A549 (cell line): Measurements from ENCODE around the gene PARP11. TPM values are rescaled to one million over a fixed set of nuclear protein-coding genes. Genes with fewer than 3 reads are reported as not detected.

Experiments
- ATAC-seq, 2 experiments: fragments of 200-7000 bp in 1 of 2; fragments of >200 bp in 1 of 2; cut with Nextera tagmentation in 1 of 2; cut with Tn5 transposase in 1 of 2; 3 replicates each; pipeline versions ENCODE4 v1.8.0 to v1.9.1; 2018 to 2020; ENCODE audit warnings: mild to moderate bottlenecking in 1 of 2, moderate library complexity in 1 of 2
- CTCF ChIA-PET: fragments of 300-600 bp; sonication (Branson Sonifier 250); formaldehyde crosslinking; extraction: SDS; loops from one replicate; lab custom pipeline; 2021; ENCODE audit warnings: antibody characterized with exemption, inconsistent platforms; lab: Yijun Ruan, JAX
- POLR2A ChIA-PET: fragments of 350-600 bp; formaldehyde crosslinking; extraction: SDS; loops from one replicate; lab custom pipeline; 2021; ENCODE audit warnings: antibody characterized with exemption, inconsistent platforms; lab: Yijun Ruan, JAX
- DNase-seq, 2 experiments: peaks; one replicate each; pipeline versions ENCODE4 v3.0.0 to v3.0.0-alpha.2; 2011 to 2016; ENCODE audit warnings: low read depth in 1 of 2, low spot score in 1 of 2
- FAIRE-seq: peaks from 2 replicates; lab custom pipeline; 2011; peaks lifted over from hg19 to GRCh38; lab: Jason Lieb, UNC
- H3K27ac ChIP-seq, 2 experiments: fragments of >200 bp; sonication (Bioruptor Twin); formaldehyde crosslinking; 3 replicates each; pipeline ENCODE4 v1.5.1; 2016 to 2017
- H3K4me1 ChIP-seq: fragments of >200 bp; sonication (Bioruptor Twin); formaldehyde crosslinking; 3 replicates; pipeline ENCODE4 v1.6.1; 2016
- H3K4me2 ChIP-seq: fragments of >200 bp; sonication (Bioruptor Twin); formaldehyde crosslinking; 3 replicates; pipeline ENCODE4 v1.6.1; 2016
- H3K4me3 ChIP-seq: fragments of >200 bp; sonication (Bioruptor Twin); formaldehyde crosslinking; 3 replicates; pipeline ENCODE4 v1.5.1; 2016
- H3K9me3 ChIP-seq: fragments of >200 bp; sonication (Bioruptor Twin); formaldehyde crosslinking; 3 replicates; pipeline ENCODE4 v1.6.1; 2016
- BHLHE40 ChIP-seq: IDR thresholded peaks from 2 replicates; pipeline ENCODE4 v1.6.1; 2012; ENCODE audit warnings: low read depth, low read length, inconsistent platforms
- CBX8 ChIP-seq: fragments of 200-600 bp; sonication (generic); IDR thresholded peaks from 2 replicates; pipeline ENCODE4 v1.6.1; 2016
- CTCF ChIP-seq: fragments of >200 bp; sonication (Bioruptor Twin); formaldehyde crosslinking; IDR thresholded peaks from 3 replicates; pipeline ENCODE4 v1.5.1; 2016
- EHF ChIP-seq: fragments of 250-450 bp; sonication (Bioruptor Pico); IDR thresholded peaks from 2 replicates; pipeline ENCODE4 v1.5.0; 2020; ENCODE audit warnings: mild to moderate bottlenecking
- EP300 ChIP-seq, 2 experiments: fragments of >200 bp; sonication (Bioruptor Twin); formaldehyde crosslinking; IDR thresholded peaks; 2 replicates in 1 of 2; 3 replicates in 1 of 2; pipeline ENCODE4 v1.6.1; 2016 to 2017
- ESRRA ChIP-seq: fragments of 150-350 bp; IDR thresholded peaks from 2 replicates; pipeline ENCODE4 v1.6.1; 2014; ENCODE audit warnings: mild to moderate bottlenecking, low read length, borderline replicate concordance
- FOSL2 ChIP-seq, 2 experiments: fragments of 450-650 bp in 1 of 2; fragments of >200 bp in 1 of 2; sonication (Bioruptor Twin) in 1 of 2; formaldehyde crosslinking; IDR thresholded peaks; 2 replicates each; pipeline versions ENCODE4 v1.5.0 to v1.6.1; 2016 to 2020; ENCODE audit warnings: mild to moderate bottlenecking in 1 of 2, moderate library complexity in 1 of 2
- FOXS1 ChIP-seq: fragments of 250-450 bp; sonication (Bioruptor Pico); IDR thresholded peaks from 2 replicates; pipeline ENCODE4 v1.5.0; 2020; ENCODE audit warnings: mild to moderate bottlenecking, moderate library complexity
- HDAC2 ChIP-seq: fragments of 200-600 bp; sonication (generic); IDR thresholded peaks from 2 replicates; pipeline ENCODE4 v1.6.1; 2016
- HEYL ChIP-seq: fragments of 250-450 bp; sonication (Bioruptor Pico); IDR thresholded peaks from 2 replicates; pipeline ENCODE4 v1.8.0; 2021; ENCODE audit warnings: mild to moderate bottlenecking, moderate library complexity
- JUN ChIP-seq, 2 experiments: fragments of >200 bp; sonication (Bioruptor Twin); formaldehyde crosslinking; IDR thresholded peaks; 2 replicates in 1 of 2; 3 replicates in 1 of 2; pipeline ENCODE4 v1.6.1; 2016 to 2017
- KDM1A ChIP-seq: fragments of 200-600 bp; sonication (generic); IDR thresholded peaks from 2 replicates; pipeline ENCODE4 v1.6.1; 2016; ENCODE audit warnings: low read depth, mild to moderate bottlenecking
- MAZ ChIP-seq: fragments of 150-350 bp; IDR thresholded peaks from 2 replicates; pipeline ENCODE4 v1.6.1; 2014; ENCODE audit warnings: antibody characterized with exemption, low read depth, low read length, borderline replicate concordance
- NFE2L2 ChIP-seq: fragments of 150-350 bp; conservative IDR thresholded peaks from 2 replicates; pipeline ENCODE4 v1.6.1; 2014; ENCODE audit warnings: low read length
- PHF8 ChIP-seq: fragments of 200-600 bp; sonication (generic); IDR thresholded peaks from 2 replicates; pipeline ENCODE4 v1.6.1; 2016; ENCODE audit warnings: low read depth, mild to moderate bottlenecking, antibody characterized with exemption, moderate library complexity, borderline replicate concordance
- POLR2A ChIP-seq: IDR thresholded peaks from 2 replicates; pipeline ENCODE4 v1.6.1; 2012; ENCODE audit warnings: mild to moderate bottlenecking, low read length
- RAD21 ChIP-seq, 2 experiments: fragments of >200 bp in 1 of 2; sonication (Bioruptor Twin) in 1 of 2; formaldehyde crosslinking in 1 of 2; IDR thresholded peaks in 1 of 2; conservative IDR thresholded peaks in 1 of 2; 2 replicates in 1 of 2; 3 replicates in 1 of 2; pipeline ENCODE4 v1.6.1; 2012 to 2018; ENCODE audit warnings: inconsistent platforms in 1 of 2
- SMC3 ChIP-seq: fragments of >200 bp; sonication (Bioruptor Twin); formaldehyde crosslinking; IDR thresholded peaks from 3 replicates; pipeline ENCODE4 v1.6.1; 2018; ENCODE audit warnings: inconsistent platforms
- ZFP36 ChIP-seq: fragments of 450-650 bp; IDR thresholded peaks from 2 replicates; pipeline ENCODE4 v1.6.1; 2014; ENCODE audit warnings: borderline replicate concordance; ENCODE audit not compliant: partially characterized antibody
- ZSCAN20 ChIP-seq: fragments of 250-450 bp; sonication (Bioruptor Pico); IDR thresholded peaks from 2 replicates; pipeline ENCODE4 v1.8.0; 2022; ENCODE audit warnings: mild to moderate bottlenecking, moderate library complexity
- WGBS: methylation state at CpG from one replicate; pipeline ENCODE4 v1.1.6; 2017; ENCODE audit errors: missing lambda C conversion rate; 5-methylcytosine and 5-hydroxymethylcytosine counted together
- polyA plus RNA-seq, 4 experiments: library from polyadenylated mRNA; depleted of rRNA in 3 of 4; stranded (reverse); fragments of >200 nt; fragmentation: RNase III in 1 of 4; extraction: RNeasy Plus Mini Kit Qiagen cat#74134 plus additional on column Dnase treatment in 1 of 4; gene quantifications; 2 replicates in 3 of 4; 3 replicates in 1 of 4; pipeline ENCODE4 v1.2.3, GENCODE V29; 2011 to 2017
- TF ChIP-seq, protein P1 (sequence below): IDR thresholded peaks from 2 replicates; pipeline ENCODE4 v1.6.1; 2012
- TF ChIP-seq, protein P2 (sequence below): fragments of >200 bp; sonication (Bioruptor Twin); formaldehyde crosslinking; IDR thresholded peaks from 3 replicates; pipeline ENCODE4 v1.6.1; 2016

Gene PARP11
- polyA plus RNA-seq, 2 of the 4 experiments (the other 2 are of a cell fraction): 2.1 to 6.7 TPM

GRCh38 chr12:3891201-3891600, 18.0 kb upstream of the PARP11 start:
- DNase-seq (no peak), FAIRE-seq (no peak), ATAC-seq (no peak)
- Histone ChIP-seq H3K9me3 (no peaks in the 10 kb centered on the region), H3K4me3 (no peak overlapping the region), H3K27ac (no peak overlapping the region), H3K4me1 (no peaks in the 10 kb centered on the region)
- 23% methylated on average over 10 of the region's 10 CpGs for WGBS
- CTCF ChIA-PET: interaction anchor here (0.9 to 11.6 kb wide), 3 partner anchors 18 to 591 kb away, joined by 3 to 235 read pairs (median 3); no protein-coding TSS in a partner anchor
- TF ChIP-seq HDAC2 (no peak), EP300 (IDR thresholded peaks at IDR 0.05) (no peak), MAZ (no peak), JUN (IDR thresholded peaks at IDR 0.05) (no peak), ZFP36 (no peak), FOSL2 (IDR thresholded peaks at IDR 0.05) (no peak), FOSL2 (CRISPR knock-in tag; IDR thresholded peaks at IDR 0.05) (no peak), ESRRA (no peak), PHF8 (no peak), CBX8 (no peak), BHLHE40 (no peak), ZSCAN20 (CRISPR knock-in tag) (no peak), HEYL (CRISPR knock-in tag) (no peak), NFE2L2 (no peak), EHF (CRISPR knock-in tag) (no peak), KDM1A (no peak)
- TF ChIP-seq, protein P1, sequence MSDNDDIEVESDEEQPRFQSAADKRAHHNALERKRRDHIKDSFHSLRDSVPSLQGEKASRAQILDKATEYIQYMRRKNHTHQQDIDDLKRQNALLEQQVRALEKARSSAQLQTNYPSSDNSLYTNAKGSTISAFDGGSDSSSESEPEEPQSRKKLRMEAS: no peak
- TF ChIP-seq, protein P2, sequence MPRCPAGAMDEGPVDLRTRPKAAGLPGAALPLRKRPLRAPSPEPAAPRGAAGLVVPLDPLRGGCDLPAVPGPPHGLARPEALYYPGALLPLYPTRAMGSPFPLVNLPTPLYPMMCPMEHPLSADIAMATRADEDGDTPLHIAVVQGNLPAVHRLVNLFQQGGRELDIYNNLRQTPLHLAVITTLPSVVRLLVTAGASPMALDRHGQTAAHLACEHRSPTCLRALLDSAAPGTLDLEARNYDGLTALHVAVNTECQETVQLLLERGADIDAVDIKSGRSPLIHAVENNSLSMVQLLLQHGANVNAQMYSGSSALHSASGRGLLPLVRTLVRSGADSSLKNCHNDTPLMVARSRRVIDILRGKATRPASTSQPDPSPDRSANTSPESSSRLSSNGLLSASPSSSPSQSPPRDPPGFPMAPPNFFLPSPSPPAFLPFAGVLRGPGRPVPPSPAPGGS: no peak
- TF ChIP-seq, all 56 proteins: peak for 0
- POLR2A ChIA-PET: no interaction called here
- no peak overlapping the region for H3K4me2 ChIP-seq

DNA sequence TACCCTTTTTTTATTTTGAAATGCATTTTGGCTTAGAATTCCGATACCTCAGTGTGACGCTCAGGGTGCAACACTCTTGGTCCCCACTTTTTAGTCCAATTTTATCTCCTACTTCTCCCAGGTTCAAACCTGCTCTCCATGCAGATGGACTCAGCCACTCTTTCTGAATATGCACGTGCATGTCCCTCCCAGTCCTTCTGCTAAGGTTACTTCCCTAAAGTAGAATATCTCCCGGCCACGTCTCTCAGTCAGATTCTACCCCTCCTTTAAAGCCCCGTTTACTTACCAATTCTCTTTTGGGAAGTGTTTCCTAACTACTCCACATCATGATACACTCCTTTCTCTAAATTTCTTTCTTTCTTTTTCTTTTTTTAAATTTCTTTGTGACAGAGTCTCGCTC, 15.5 kb upstream of the PARP11 start:
- Histone ChIP-seq H3K9me3 (no peaks in the 10 kb centered on the region), H3K4me1 (no peaks in the 10 kb centered on the region), H3K27ac (no peak overlapping the region), H3K4me2 (no peak overlapping the region), H3K4me3 (no peak overlapping the region)
- WGBS: 30% methylated on average over 7 of the region's 7 CpGs
- ChIA-PET POLR2A (no interaction called here), CTCF (interaction anchor here (11.6 kb wide), 1 partner anchor 393 kb away, joined by 235 read pairs; no protein-coding TSS in a partner anchor)
- no peak for TF ChIP-seq FOXS1
- ATAC-seq: no peak
- DNase-seq: no peak
- FAIRE-seq: no peak

DNA sequence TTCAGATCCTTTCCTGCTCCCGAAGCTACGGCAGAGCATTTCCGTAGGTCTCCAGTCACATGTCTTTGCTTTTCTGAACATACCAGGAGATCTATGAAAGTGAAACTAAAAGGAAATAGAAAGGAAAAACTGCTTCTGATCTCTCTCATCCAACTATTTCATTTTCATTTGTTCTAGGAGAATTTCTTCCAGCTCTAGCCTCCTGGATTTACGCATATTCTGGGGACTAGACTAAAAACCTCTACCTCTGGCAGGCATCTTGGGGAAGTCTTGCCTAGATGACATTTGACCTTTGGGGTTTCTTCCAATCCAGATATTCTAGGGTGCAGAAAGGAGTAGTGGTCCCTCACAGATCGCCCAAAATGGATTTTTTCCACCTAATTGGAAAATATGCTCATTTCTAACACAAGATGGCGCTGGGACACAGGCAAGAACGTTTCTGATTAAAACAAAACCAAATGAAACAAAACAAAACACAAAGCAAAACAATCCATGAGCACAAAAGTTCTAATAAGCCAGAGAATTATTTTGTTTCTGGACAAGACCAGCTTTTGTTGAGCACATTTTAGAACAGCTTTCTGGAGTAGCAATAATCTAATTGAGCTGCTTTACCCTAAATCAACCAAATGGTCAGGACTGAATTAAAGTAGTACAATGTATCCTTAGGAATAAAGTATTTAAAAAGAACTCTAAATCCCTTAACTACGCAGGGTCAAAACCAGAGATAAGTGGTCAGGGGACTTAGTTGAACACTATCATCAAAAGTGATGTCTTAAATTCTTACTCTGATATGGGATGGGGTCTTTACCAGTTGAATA, 12.3 kb upstream of the PARP11 start:
- H3K4me1 ChIP-seq: no peaks in the 10 kb centered on the region
- POLR2A ChIA-PET: no interaction called here
- peak overlapping the region; percentile 48 for H3K4me2 ChIP-seq
- CTCF ChIA-PET: interaction anchor here (0.6 to 11.6 kb wide), 57 partner anchors 8 to 586 kb away, joined by 3 to 235 read pairs (median 4); partner anchors contain the start of gene PARP11
- ATAC-seq (peak in 1 of 2 experiments; percentile 42; a peak in 1 of 6 replicates), DNase-seq (peak; percentile 17 to 40), FAIRE-seq (peak; percentile 39)
- H3K9me3 ChIP-seq: no peaks in the 10 kb centered on the region
- H3K27ac ChIP-seq: no peak overlapping the region
- TF ChIP-seq SMC3 (peak; percentile 85), POLR2A (no peak), CTCF (peak; percentile 89), RAD21 (conservative IDR thresholded peaks at IDR 0.05 in 1 of 2, IDR thresholded peaks at IDR 0.05 in 1 of 2) (peak; percentile 84 to 89)
- H3K4me3 ChIP-seq: no peak overlapping the region
- WGBS: under 1% methylated on average over 8 of the region's 8 CpGs
